Measurements from ENCODE around the gene CCRL2. TPM values are rescaled to one million over a fixed set of nuclear protein-coding genes. Genes with fewer than 3 reads are reported as not detected.

The CCRL2 gene
- total and polyA plus RNA-seq, 8 donors, result 0.24 to 2.2 (median 0.82) TPM

DNA sequence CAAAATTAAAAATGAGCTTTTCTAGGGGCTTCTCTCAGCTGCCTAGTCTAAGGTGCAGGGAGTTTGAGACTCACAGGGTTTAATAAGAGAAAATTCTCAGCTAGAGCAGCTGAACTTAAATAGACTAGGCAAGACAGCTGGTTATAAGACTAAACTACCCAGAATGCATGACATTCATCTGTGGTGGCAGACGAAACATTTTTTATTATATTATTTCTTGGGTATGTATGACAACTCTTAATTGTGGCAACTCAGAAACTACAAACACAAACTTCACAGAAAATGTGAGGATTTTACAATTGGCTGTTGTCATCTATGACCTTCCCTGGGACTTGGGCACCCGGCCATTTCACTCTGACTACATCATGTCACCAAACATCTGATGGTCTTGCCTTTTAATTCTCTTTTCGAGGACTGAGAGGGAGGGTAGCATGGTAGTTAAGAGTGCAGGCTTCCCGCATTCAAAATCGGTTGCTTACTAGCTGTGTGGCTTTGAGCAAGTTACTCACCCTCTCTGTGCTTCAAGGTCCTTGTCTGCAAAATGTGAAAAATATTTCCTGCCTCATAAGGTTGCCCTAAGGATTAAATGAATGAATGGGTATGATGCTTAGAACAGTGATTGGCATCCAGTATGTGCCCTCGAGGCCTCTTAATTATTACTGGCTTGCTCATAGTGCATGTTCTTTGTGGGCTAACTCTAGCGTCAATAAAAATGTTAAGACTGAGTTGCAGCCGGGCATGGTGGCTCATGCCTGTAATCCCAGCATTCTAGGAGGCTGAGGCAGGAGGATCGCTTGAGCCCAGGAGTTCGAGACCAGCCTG, 35.3 kb upstream of the CCRL2 start:
- intact Hi-C loops (cut with DNase I), result loop anchor here in 1 of 3 donors (10.0 kb wide), 1 partner anchor 287 kb away; no protein-coding TSS in a partner anchor
- no peak for FAIRE-seq

DNA sequence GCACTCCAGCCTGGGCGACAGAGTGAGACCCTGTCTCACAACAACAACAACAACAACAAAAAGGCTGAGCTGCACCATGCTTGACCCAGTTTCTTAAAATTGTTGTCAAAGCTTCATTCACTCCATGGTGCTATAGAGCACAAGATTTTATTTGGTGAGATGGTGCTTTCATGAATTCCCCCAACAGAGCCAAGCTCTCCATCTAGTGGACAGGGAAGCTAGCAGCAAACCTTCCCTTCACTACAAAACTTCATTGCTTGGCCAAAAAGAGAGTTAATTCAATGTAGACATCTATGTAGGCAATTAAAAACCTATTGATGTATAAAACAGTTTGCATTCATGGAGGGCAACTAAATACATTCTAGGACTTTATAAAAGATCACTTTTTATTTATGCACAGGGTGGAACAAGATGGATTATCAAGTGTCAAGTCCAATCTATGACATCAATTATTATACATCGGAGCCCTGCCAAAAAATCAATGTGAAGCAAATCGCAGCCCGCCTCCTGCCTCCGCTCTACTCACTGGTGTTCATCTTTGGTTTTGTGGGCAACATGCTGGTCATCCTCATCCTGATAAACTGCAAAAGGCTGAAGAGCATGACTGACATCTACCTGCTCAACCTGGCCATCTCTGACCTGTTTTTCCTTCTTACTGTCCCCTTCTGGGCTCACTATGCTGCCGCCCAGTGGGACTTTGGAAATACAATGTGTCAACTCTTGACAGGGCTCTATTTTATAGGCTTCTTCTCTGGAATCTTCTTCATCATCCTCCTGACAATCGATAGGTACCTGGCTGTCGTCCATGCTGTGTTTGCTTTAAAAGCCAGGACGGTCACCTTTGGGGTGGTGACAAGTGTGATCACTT, 34.3 kb upstream of the CCRL2 start:
- peak in 2 of 4 donors; percentile 63 to 64 for ATAC-seq
- no peaks in the 10 kb centered on the region for H3K36me3 ChIP-seq
- 43 to 58% methylated on average over 9 of the region's 9 CpGs for WGBS, 2 donors
- DNase-seq, result no peak
- no peaks in the 10 kb centered on the region for H3K4me1 ChIP-seq
- FAIRE-seq, result no peak
- intact Hi-C loops (cut with DNase I), result loop anchor here in 1 of 3 donors (10.0 kb wide), 1 partner anchor 288 kb away; no protein-coding TSS in a partner anchor
- no peak overlapping the region for H3K27ac ChIP-seq
- no peaks in the 10 kb centered on the region for H3K27me3 ChIP-seq
- TF ChIP-seq, protein P1, sequence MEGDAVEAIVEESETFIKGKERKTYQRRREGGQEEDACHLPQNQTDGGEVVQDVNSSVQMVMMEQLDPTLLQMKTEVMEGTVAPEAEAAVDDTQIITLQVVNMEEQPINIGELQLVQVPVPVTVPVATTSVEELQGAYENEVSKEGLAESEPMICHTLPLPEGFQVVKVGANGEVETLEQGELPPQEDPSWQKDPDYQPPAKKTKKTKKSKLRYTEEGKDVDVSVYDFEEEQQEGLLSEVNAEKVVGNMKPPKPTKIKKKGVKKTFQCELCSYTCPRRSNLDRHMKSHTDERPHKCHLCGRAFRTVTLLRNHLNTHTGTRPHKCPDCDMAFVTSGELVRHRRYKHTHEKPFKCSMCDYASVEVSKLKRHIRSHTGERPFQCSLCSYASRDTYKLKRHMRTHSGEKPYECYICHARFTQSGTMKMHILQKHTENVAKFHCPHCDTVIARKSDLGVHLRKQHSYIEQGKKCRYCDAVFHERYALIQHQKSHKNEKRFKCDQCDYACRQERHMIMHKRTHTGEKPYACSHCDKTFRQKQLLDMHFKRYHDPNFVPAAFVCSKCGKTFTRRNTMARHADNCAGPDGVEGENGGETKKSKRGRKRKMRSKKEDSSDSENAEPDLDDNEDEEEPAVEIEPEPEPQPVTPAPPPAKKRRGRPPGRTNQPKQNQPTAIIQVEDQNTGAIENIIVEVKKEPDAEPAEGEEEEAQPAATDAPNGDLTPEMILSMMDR (IDR thresholded peaks at IDR 0.05), result peak in 1 of 4 donors; percentile 29
- no peak overlapping the region for H3K4me3 ChIP-seq
- no peaks in the 10 kb centered on the region for H3K9me3 ChIP-seq

More for the DNA sequence above, 35.3 kb upstream of the CCRL2 start:
- TF ChIP-seq, protein P1 (IDR thresholded peaks at IDR 0.05), result no peak
- H3K9me3 ChIP-seq, result no peaks in the 10 kb centered on the region
- no peak overlapping the region for H3K27ac ChIP-seq
- no peaks in the 10 kb centered on the region for H3K27me3 ChIP-seq
- no peaks in the 10 kb centered on the region for H3K4me1 ChIP-seq
- WGBS, 2 donors, result 57 to 60% methylated on average over 10 of the region's 10 CpGs
- no peak overlapping the region for H3K4me3 ChIP-seq
- ATAC-seq (no peak), DNase-seq (no peak)
- no peaks in the 10 kb centered on the region for H3K36me3 ChIP-seq

DNA sequence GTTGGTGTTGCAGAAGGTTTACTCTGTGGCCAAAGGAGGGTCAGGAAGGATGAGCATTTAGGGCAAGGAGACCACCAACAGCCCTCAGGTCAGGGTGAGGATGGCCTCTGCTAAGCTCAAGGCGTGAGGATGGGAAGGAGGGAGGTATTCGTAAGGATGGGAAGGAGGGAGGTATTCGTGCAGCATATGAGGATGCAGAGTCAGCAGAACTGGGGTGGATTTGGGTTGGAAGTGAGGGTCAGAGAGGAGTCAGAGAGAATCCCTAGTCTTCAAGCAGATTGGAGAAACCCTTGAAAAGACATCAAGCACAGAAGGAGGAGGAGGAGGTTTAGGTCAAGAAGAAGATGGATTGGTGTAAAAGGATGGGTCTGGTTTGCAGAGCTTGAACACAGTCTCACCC, 32.3 kb upstream of the CCRL2 start:
- no peaks in the 10 kb centered on the region for H3K9me3 ChIP-seq
- H3K36me3 ChIP-seq, result no peaks in the 10 kb centered on the region
- DNase-seq (no peak), FAIRE-seq (no peak), ATAC-seq (no peak)
- TF ChIP-seq, protein P1 (IDR thresholded peaks at IDR 0.05), result no peak
- intact Hi-C loops (cut with DNase I), result loop anchor here in 1 of 3 donors (10.0 kb wide), 1 partner anchor 290 kb away; no protein-coding TSS in a partner anchor
- WGBS, 2 donors, result 58 to 65% methylated on average over 3 of the region's 3 CpGs
- no peak overlapping the region for H3K4me3 ChIP-seq
- H3K27ac ChIP-seq, result no peak overlapping the region
- H3K27me3 ChIP-seq, result no peaks in the 10 kb centered on the region
- H3K4me1 ChIP-seq, result no peaks in the 10 kb centered on the region

DNA sequence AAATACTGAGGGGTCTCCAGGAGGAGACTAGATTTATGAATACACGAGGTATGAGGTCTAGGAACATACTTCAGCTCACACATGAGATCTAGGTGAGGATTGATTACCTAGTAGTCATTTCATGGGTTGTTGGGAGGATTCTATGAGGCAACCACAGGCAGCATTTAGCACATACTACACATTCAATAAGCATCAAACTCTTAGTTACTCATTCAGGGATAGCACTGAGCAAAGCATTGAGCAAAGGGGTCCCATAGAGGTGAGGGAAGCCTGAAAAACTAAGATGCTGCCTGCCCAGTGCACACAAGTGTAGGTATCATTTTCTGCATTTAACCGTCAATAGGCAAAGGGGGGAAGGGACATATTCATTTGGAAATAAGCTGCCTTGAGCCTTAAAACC, 31.8 kb upstream of the CCRL2 start:
- 49 to 62% methylated on average over 2 of the region's 2 CpGs for WGBS, 2 donors
- H3K9me3 ChIP-seq, result no peaks in the 10 kb centered on the region
- H3K27ac ChIP-seq, result no peak overlapping the region
- TF ChIP-seq, protein P1 (IDR thresholded peaks at IDR 0.05), result no peak
- no peaks in the 10 kb centered on the region for H3K27me3 ChIP-seq
- H3K4me1 ChIP-seq, result no peaks in the 10 kb centered on the region
- FAIRE-seq, result no peak
- intact Hi-C loops (cut with DNase I), result loop anchor here in 1 of 3 donors (10.0 kb wide), 1 partner anchor 290 kb away; no protein-coding TSS in a partner anchor
- ATAC-seq, result no peak
- H3K4me3 ChIP-seq, result no peak overlapping the region
- no peak for DNase-seq
- H3K36me3 ChIP-seq, result no peaks in the 10 kb centered on the region
